ENCODE measurements around the gene SLAMF1.

DNA sequence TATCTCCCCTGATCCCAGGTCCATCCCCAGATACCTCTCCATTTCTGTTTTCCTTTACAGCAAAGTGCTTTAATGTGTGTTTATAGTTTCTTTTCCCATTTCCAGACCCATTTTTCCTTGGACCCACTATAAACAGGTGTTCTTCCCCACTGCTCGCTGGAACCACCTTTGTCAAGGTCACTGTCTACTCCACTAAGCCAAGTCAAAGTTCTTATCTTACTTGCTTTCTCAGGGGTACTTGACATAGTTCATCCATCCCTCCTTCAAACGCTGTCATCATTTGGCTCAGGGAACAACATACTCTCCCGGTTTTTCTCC is 8.3 kb downstream of the SLAMF1 start:
- no peak for TF ChIP-seq ZNF274 (IDR thresholded peaks at IDR 0.05; ENCODE audit: low read depth, low read length)
- no peak for TF ChIP-seq SUZ12 (IDR thresholded peaks at IDR 0.05; ENCODE audit: extremely low read depth, insufficient read depth, insufficient read length)
- no peak for TF ChIP-seq YY1 (IDR thresholded peaks at IDR 0.05; ENCODE audit: insufficient read depth, insufficient read length)

All from NT2/D1 (cell line).